WI38 (cell line): Measurements from ENCODE around the gene DARS1.

Experiments
- H3K4me3 ChIP-seq: 2 replicates; pipeline ENCODE4 v1.5.1; 2011; ENCODE audit warnings: low read depth, mild to moderate bottlenecking, control low read depth, low read length
- CTCF ChIP-seq: IDR thresholded peaks from 2 replicates; pipeline ENCODE4 v1.5.1; 2012; ENCODE audit warnings: low read depth, mild to moderate bottlenecking, control low read depth, low read length

DARS1 gene

GRCh38 chr2:135985018-135985825 is at the start of gene DARS1:
Gene DARS1 (minus strand): TSS chr2:135985626. CDS start chr2:135985468, 158 bp downstream.
- peak within 1 kb of the TSS; percentile 97 for H3K4me3 ChIP-seq
- TF ChIP-seq CTCF = no peak

- TF ChIP-seq CTCF = no peak
- no peak overlapping the region for H3K4me3 ChIP-seq
Observed at GRCh38 chr2:136034629-136035028, 49.2 kb upstream of the DARS1 start.

- TF ChIP-seq CTCF = no peak
- H3K4me3 ChIP-seq = no peak overlapping the region
Observed at GRCh38 chr2:136032817-136033535, 47.5 kb upstream of the DARS1 start.

- no peak for TF ChIP-seq CTCF
Observed at GRCh38 chr2:136032192-136032591, 46.8 kb upstream of the DARS1 start.

GRCh38 chr2:136031711-136032110 is 46.3 kb upstream of the DARS1 start:
- TF ChIP-seq CTCF = no peak
- no peak overlapping the region for H3K4me3 ChIP-seq

More at GRCh38 chr2:136032192-136032591, 46.8 kb upstream of the DARS1 start:
- H3K4me3 ChIP-seq = no peak overlapping the region

- no peak overlapping the region for H3K4me3 ChIP-seq
- no peak for TF ChIP-seq CTCF
Observed at GRCh38 chr2:136030406-136030805, 45.0 kb upstream of the DARS1 start.

GRCh38 chr2:136029149-136029548 is 43.7 kb upstream of the DARS1 start:
- no peak overlapping the region for H3K4me3 ChIP-seq
- no peak for TF ChIP-seq CTCF
